KOPT-K1 (cell line): Measurements from ENCODE around the gene TGFA.

ENCODE experiments used
- H3K27ac ChIP-seq: fragments of 200-600 bp; sonication (generic); 2 replicates; pipeline ENCODE4 v1.5.1; 2016; ENCODE audit warnings: antibody characterized with exemption, mild to moderate bottlenecking, low read depth, low read length; ENCODE audit not compliant: poor library complexity, severe bottlenecking
- H3K36me3 ChIP-seq: fragments of 200-600 bp; sonication (generic); 2 replicates; pipeline ENCODE4 v1.5.1; 2017; ENCODE audit warnings: antibody characterized with exemption, mild to moderate bottlenecking, low read length, moderate library complexity; ENCODE audit not compliant: insufficient read depth
- H3K9me3 ChIP-seq: fragments of 200-600 bp; sonication (generic); 2 replicates; pipeline ENCODE4 v1.5.1; 2017; ENCODE audit warnings: antibody characterized with exemption, low read length, mild to moderate bottlenecking; ENCODE audit not compliant: insufficient read depth, poor library complexity, severe bottlenecking

TGFA gene

DNA sequence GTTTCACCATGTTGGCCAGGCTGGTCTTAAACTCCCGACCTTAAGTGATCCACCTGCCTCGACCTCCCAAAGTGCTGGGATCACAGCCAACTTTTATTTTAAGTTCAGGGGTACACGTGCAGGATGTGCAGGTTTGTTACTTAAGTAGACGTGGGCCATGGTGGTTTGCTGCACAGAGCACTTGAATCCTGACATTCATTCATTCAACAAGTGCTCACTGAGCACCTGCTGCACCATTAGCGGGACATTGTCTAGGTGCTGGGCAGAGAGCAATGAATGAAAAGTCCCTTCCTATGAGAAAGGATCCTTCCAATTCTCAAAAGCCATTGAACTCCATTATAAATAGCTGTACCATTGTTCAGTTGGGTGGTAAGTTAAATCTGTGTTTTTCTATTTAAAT lies 31.0 kb downstream of the TGFA start:
- Histone ChIP-seq H3K27ac (no peak overlapping the region), H3K36me3 (no peaks in the 10 kb centered on the region), H3K9me3 (no peaks in the 10 kb centered on the region)

DNA sequence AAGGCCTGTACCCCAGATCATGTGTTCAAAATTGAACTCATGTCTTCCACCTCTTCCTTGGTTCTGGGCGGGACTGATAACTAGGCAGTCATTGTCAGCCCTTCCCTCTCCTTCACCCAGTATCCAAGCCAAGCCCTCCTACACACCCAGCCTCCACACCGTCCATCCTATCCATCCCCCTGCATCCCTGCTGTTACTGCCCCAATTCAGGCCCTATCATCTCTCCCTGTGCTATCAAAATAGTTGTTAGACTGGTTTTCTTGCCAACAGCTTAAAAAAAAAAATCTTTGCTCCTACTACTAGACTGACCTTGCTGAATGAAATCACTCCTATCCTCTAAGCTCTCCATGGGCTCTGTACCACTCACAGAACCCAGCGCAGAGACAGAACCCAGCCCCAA lies 32.8 kb downstream of the TGFA start:
- no peaks in the 10 kb centered on the region for H3K9me3 ChIP-seq
- no peaks in the 10 kb centered on the region for H3K36me3 ChIP-seq
- no peak overlapping the region for H3K27ac ChIP-seq

DNA sequence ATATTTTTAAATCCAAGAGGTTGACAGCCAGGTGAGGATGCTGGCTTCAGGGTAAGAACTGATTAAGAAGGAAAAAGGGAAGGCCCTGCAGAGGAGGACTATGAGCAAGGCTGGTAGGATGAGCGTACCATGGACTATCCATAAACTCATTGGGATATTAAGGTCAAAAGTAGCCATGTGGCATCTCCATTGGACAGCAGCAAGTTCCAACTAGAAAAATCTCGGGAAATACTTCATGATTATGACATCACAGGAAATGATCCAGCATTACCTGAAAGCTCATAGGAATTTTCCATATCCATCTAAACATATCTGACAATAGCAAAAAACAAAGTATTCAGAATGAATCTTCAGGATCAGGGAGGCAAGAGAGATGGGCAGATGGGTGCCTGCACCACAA lies 34.2 kb downstream of the TGFA start:
- Histone ChIP-seq H3K9me3 (no peaks in the 10 kb centered on the region), H3K36me3 (no peaks in the 10 kb centered on the region), H3K27ac (no peak overlapping the region)

DNA sequence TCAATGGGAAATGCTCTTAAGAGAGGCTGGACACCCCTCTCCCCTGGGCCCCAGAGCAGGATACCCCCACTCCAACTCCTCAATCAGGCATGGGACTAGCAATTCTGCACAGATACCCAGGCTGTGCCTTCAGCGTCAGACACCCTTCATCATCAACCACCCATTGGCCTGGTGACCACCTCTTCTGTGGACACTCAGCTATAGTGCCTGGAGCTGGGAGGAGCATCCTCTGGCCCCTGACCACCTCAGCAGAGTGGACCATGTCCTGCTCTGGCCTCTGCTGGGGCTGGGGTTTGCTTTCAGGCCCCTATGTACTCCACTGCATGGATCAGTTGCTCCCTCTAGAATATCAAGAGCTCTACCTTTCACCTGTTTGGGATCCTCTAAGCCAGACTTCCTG lies 35.1 kb downstream of the TGFA start:
- Histone ChIP-seq H3K9me3 (no peaks in the 10 kb centered on the region), H3K36me3 (no peaks in the 10 kb centered on the region), H3K27ac (no peak overlapping the region)

DNA sequence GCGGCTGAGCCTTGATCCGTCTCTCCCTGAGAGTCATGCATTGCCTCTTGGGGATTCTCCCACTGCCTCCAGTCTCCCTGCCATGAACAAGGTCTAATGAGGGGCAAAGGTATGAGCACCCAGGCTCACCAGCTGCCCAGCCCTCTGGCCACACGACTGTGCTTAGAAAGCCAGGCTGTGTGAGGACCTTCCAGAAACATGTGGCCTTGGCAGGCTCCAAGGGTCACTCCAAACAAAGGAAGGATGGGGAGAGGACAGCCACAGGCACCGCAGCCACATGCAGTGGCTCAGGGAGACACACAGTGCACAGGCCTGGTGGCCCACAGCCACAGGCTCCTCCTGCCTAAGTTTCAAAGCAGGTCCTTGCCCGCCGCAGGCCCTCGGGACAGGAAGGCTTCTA lies 35.8 kb downstream of the TGFA start:
- Histone ChIP-seq H3K36me3 (no peaks in the 10 kb centered on the region), H3K9me3 (no peaks in the 10 kb centered on the region), H3K27ac (no peak overlapping the region)

DNA sequence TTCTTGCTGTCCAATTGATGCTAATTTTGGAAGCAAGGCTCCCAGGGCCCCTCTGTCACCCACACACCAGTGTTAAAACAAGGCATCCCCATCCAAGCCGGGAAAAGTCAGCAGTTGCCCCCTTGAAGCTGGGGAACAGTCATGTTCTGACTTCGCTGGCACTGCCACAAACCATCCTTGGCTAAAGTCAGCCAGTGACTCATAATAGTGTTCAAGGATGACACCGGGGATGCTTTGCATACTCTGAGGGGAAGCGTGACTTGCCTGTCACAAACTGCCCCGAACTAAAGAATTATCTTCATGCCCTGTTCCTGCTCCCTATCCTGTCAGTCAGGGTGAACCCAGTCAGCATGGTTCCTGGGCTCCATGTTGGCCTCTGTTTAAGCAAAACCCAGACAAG lies 37.0 kb downstream of the TGFA start:
- H3K9me3 ChIP-seq: no peaks in the 10 kb centered on the region
- no peak overlapping the region for H3K27ac ChIP-seq
- H3K36me3 ChIP-seq: no peaks in the 10 kb centered on the region

DNA sequence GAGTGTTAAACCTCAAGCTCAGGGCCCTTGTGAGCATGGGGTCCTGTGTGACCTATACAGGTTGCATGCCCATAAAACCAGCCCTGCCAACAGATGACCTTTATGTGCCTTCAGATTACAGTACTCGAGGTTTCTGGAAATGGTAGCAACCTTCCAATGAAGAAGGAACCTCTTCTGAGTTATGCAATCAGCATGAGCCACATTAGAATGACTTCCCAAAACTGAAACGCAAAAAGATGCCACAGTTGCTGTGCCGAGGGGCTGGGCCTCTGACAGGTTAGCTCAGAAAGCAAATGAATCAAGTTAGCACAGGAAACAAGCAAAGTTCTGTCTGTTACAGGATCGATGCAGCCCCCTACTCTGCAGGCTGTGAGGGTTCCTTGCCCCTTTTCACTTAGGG lies 37.7 kb downstream of the TGFA start:
- no peaks in the 10 kb centered on the region for H3K9me3 ChIP-seq
- H3K36me3 ChIP-seq: no peaks in the 10 kb centered on the region
- H3K27ac ChIP-seq: no peak overlapping the region

DNA sequence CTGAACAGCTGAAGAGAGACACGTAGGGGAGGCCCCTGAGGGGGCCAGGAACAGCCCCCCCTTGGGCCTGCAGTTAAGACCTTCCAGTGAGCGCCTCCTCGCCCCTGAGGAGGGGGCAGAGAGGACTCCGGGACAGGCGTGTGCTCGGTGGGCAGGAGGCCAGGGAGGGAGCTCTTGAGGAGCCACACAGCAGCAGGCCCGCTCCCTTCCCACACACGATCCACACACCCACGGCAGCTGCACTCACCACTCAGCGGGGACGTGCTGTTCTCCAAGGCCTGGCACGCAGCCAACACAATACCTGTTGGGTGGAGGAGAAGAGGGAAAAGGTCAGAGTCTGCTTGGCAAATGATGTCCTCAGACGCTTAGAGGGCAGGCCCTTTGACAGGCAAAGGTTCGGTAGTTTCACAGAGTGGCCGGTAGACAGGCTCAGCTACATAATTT lies 39.0 kb downstream of the TGFA start:
- H3K36me3 ChIP-seq: no peaks in the 10 kb centered on the region
- H3K27ac ChIP-seq: no peak overlapping the region
- no peaks in the 10 kb centered on the region for H3K9me3 ChIP-seq

DNA sequence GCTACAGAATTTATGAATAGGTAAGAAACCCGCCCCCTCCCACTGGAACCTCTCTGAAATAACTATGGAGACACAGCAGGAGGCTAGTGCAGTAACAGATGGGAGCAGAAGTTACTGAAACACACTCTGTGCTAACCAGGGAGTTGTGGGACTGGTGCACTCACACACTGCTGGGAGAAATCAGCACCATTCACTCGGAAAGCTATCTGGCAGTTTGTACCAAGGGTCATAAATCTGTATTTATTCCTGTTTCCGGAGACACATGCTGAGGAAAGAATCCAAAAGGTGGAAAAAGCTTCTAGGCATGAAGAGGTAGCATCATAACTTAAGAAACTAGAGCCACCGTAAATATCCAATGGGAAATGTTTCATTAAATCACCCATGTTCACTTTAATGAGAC lies 39.9 kb downstream of the TGFA start:
- Histone ChIP-seq H3K27ac (no peak overlapping the region), H3K9me3 (no peaks in the 10 kb centered on the region), H3K36me3 (no peaks in the 10 kb centered on the region)

DNA sequence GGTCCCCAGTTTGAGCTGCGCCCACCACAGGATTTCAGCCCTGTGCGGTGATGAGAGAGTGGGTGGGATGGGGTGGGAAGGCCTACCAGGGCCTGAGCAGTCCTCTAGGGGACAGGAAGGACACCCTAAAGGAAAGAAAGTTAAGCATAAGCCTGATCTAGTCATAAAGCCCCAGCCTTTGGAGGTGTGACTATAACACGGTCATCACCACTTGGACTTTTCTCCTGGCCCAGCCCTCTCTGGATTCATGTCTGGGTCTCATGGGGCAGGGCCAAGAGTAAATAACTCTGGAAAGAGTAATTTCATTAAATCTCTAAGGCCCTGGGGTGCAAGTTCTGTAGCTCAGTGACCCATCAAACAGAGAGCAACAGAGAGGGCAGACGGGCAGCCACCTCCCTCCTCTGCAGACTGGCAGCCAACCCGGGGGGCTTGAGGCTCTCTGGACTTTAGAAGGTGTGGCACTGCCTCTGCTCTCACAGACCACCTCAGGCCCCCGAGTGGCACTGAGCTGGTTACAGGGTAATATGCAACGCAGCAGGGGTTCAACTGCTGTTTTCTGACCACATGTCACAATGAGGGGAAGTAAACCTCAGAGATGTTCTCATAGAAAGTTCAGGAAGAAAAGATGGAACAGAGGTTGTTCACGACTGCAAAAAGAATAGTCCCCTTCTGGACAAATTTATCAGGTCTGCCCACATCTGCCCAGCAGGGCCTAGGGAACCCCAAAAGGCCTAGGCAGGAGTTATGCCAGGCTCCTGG lies 41.5 kb downstream of the TGFA start:
- Histone ChIP-seq H3K36me3 (no peaks in the 10 kb centered on the region), H3K9me3 (no peaks in the 10 kb centered on the region), H3K27ac (no peak overlapping the region)

DNA sequence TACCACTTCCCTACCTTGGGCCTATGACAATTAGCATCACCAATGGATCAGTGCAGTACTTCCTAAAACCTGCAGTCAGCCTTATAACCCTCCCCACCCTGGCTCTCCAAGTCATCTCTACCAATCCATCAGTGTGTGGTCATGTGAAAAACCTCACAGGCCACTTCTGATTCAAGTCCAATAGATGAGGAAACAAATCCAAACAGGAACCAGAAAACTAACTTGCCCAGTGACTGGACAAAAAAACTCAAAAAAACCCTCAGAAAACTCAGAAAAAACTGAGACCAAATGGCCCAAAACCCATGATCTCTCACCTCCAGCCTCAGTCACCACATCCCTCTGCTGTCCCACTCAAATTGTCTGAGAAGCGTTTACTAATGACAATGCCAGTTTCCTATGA lies 43.3 kb downstream of the TGFA start:
- H3K9me3 ChIP-seq: no peaks in the 10 kb centered on the region
- no peaks in the 10 kb centered on the region for H3K36me3 ChIP-seq
- no peak overlapping the region for H3K27ac ChIP-seq

DNA sequence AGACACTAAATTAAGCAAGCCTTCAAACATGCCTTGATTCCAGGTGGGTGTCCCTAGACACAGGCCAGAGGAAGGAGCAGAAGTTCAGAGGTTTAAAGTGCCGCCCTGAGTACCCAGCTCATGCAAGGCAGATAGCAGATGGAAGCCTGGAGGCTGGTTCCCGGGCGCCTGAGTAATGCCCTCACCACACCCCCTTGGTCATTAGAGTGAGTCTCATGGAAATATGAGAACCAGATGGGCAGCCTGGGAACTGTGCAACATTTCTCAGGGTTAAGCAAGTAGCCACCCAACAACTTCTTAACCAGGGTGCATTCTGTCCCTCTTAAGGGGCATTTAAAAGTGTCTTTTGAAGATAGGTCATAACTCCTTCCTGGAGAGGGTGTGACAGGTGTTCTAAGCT lies 44.1 kb downstream of the TGFA start:
- H3K27ac ChIP-seq: no peak overlapping the region
- no peaks in the 10 kb centered on the region for H3K36me3 ChIP-seq
- no peaks in the 10 kb centered on the region for H3K9me3 ChIP-seq

DNA sequence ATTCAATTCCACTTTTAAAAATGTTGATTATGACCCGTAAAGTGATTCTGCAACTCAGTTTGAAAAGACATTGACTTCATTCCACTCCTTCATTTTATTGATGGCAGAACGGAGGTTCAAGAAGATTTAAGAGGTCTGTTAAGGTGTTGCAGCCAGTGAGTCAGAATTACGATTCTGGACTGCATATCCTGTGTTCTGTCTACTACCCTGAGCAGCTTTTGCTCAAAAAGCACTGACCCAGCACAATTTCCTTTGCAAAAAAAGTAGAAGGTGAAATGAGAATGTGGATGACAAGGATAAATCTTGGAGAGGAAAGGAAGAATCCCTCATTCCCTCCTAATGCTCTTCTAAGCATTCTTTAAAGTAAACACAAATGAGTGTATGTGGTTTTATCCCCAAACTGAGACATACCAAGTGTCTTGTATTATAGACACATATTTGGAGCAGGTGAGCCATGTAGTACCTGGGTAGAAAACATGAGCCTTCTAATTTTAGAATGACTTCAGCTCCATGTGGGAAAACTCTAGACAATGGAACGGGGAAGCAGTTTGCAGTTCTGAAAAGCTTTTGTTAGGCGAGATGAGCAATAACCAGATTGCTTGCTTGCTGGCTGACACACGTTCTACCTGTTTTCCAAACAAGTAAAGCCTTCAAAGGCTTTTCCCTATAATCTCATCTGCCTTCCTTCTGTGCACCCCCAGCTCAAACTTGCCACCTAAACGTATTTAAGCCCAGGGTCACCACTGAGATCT lies 44.7 kb downstream of the TGFA start:
- H3K36me3 ChIP-seq: no peaks in the 10 kb centered on the region
- H3K27ac ChIP-seq: no peak overlapping the region
- no peaks in the 10 kb centered on the region for H3K9me3 ChIP-seq

DNA sequence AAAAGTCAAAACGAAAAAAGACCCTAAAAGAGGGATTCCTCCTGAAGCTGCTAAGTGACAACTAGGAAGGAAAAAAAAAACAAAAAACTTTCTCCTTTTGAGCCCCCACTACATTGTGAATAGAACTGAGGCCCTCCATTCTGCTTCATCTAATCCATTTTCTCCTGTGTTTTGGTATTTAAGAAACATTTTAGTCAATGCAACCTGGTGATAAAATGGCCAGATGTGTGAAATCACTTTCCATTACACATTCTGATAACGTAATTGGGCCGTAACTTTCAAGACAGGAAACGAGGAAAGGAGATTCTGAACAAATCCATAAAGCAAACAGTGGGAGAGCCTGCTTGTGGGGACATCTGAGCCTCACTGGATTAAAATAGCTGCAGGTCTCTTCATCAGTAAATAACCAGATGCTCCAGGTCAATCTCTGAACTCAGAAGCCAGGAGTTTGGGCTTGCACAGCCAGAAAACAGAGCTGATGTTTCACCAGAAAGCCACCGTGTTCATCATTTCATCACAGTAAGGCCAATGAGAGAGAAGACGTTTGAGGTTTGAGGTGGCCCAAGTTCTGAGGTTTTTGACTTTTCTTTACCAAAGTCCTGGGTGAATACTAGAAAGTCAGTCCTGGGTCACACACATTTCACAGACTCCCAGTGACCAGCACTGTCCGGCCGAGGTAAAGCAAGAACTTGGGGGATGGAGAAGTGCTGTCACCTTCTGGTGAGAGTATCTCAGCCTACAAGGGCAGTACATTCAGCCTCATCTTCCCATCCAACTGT lies 47.8 kb downstream of the TGFA start:
- H3K36me3 ChIP-seq: no peaks in the 10 kb centered on the region
- H3K27ac ChIP-seq: no peak overlapping the region
- no peaks in the 10 kb centered on the region for H3K9me3 ChIP-seq

DNA sequence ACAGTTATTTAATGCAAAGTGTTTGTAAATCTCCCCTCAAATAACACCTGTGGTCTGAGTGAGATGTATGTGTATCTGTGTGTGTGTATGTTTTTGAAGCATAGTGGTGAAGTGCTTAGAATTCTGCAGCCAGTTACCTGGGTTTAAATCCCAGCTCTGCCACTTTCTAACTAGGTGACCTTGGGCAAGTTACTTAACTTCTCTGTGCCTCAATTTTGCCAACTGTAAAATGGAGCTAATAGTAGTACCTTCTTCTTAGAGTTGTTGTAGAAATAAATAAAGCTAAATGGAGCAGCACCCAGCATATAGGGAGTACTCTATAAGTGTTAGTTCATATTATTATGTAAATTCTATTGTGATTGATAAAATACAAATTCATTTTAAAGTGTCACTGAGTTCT lies 48.9 kb downstream of the TGFA start:
- Histone ChIP-seq H3K36me3 (no peaks in the 10 kb centered on the region), H3K9me3 (no peaks in the 10 kb centered on the region), H3K27ac (no peak overlapping the region)
